GM12892 (cell line): ENCODE measurements around the gene AGPAT2.

Source experiments
- POLR2A ChIP-seq: IDR thresholded peaks from 2 replicates; pipeline ENCODE4 v1.6.1; 2011; ENCODE audit warnings: low read depth, low read length, control low read depth
- POLR2AphosphoS5 ChIP-seq: IDR thresholded peaks from 2 replicates; pipeline ENCODE4 v1.6.1; 2011; ENCODE audit warnings: low read depth, low read length, control low read depth

- TF ChIP-seq POLR2AphosphoS5, result no peak
- no peak for TF ChIP-seq POLR2A
Observed at GRCh38 chr9:136732444-136733178, 45.4 kb upstream of the AGPAT2 start.
